WTC11 (cell line): ENCODE results near the gene GPATCH1. TPM values are rescaled to one million over a fixed set of nuclear protein-coding genes. Genes with fewer than 3 reads are reported as not detected.

Experiments used
- ATAC-seq: fragments of 200-7000 bp; cut with Tn5 transposase; 2 replicates; pipeline ENCODE4 v1.10.0; 2021; ENCODE audit warnings: mild to moderate bottlenecking, moderate library complexity
- CTCF ChIA-PET: fragments of 300-600 bp; sonication (Branson Sonifier 250); formaldehyde crosslinking; loops from one replicate; lab custom pipeline; 2021; ENCODE audit warnings: antibody characterized with exemption; lab: Charles Lee
- POLR2A ChIA-PET: fragments of 350-600 bp; sonication (Branson Sonifier 250); formaldehyde crosslinking; loops from one replicate; lab custom pipeline; 2021; ENCODE audit warnings: antibody characterized with exemption; lab: Charles Lee
- DNase-seq: peaks from one replicate; pipeline ENCODE4 v3.0.0; 2021; ENCODE audit warnings: low spot score
- H3K27ac Mint-ChIP-seq: 2 replicates; pipeline ENCODE4 v1.8.0; 2021; ENCODE audit warnings: mixed read lengths
- H3K27me3 Mint-ChIP-seq: 2 replicates; pipeline ENCODE4 v1.8.0; 2021; ENCODE audit warnings: low read depth, mild to moderate bottlenecking, moderate library complexity, mixed read lengths
- H3K36me3 Mint-ChIP-seq: 2 replicates; pipeline ENCODE4 v1.8.0; 2021; ENCODE audit warnings: mixed read lengths
- H3K4me1 Mint-ChIP-seq: 2 replicates; pipeline ENCODE4 v1.8.0; 2022; ENCODE audit warnings: mixed read lengths
- H3K4me3 Mint-ChIP-seq: 2 replicates; pipeline ENCODE4 v1.8.0; 2021; ENCODE audit warnings: mild to moderate bottlenecking, moderate library complexity, mixed read lengths
- H3K9me3 Mint-ChIP-seq: 2 replicates; pipeline ENCODE4 v1.8.0; 2021; ENCODE audit warnings: mixed read lengths
- ATF3 ChIP-seq: sonication (generic); formaldehyde crosslinking; conservative IDR thresholded peaks from 2 replicates; pipeline ENCODE4 v1.8.1; 2022; ENCODE audit warnings: mild to moderate bottlenecking, missing genetic modification reagents
- E2F5 ChIP-seq: sonication (generic); formaldehyde crosslinking; IDR thresholded peaks from 2 replicates; pipeline ENCODE4 v1.8.1; 2022; ENCODE audit warnings: mild to moderate bottlenecking, moderate library complexity, missing genetic modification reagents
- FOXJ3 ChIP-seq: sonication (generic); formaldehyde crosslinking; IDR thresholded peaks from 2 replicates; pipeline ENCODE4 v1.9.0; 2021; ENCODE audit warnings: missing genetic modification reagents, mild to moderate bottlenecking, borderline replicate concordance
- FOXK1 ChIP-seq: sonication (generic); formaldehyde crosslinking; IDR thresholded peaks from 2 replicates; pipeline ENCODE4 v1.8.0; 2022; ENCODE audit warnings: mild to moderate bottlenecking, moderate library complexity, missing genetic modification reagents
- FOXP4 ChIP-seq: sonication (generic); formaldehyde crosslinking; IDR thresholded peaks from 2 replicates; pipeline ENCODE4 v1.8.0; 2022; ENCODE audit warnings: mild to moderate bottlenecking, missing genetic modification reagents
- GABPB1 ChIP-seq: sonication (generic); formaldehyde crosslinking; IDR thresholded peaks from 2 replicates; pipeline ENCODE4 v1.8.1; 2023; ENCODE audit warnings: mild to moderate bottlenecking, missing genetic modification reagents
- GRHL2 ChIP-seq: fragments of 250-450 bp; sonication (Bioruptor Pico); IDR thresholded peaks from 2 replicates; pipeline ENCODE4 v1.8.0; 2022; ENCODE audit warnings: mild to moderate bottlenecking, moderate library complexity; ENCODE audit not compliant: insufficient replicate concordance, severe bottlenecking
- IRF1 ChIP-seq: sonication (generic); formaldehyde crosslinking; IDR thresholded peaks from 2 replicates; pipeline ENCODE4 v1.8.0; 2023; ENCODE audit warnings: missing genetic modification reagents
- JAZF1 ChIP-seq: fragments of 250-450 bp; sonication (Bioruptor Pico); IDR thresholded peaks from 2 replicates; pipeline ENCODE4 v1.9.0; 2021; ENCODE audit warnings: moderate library complexity, mild to moderate bottlenecking, inconsistent platforms
- MLX ChIP-seq: sonication (generic); formaldehyde crosslinking; IDR thresholded peaks from 2 replicates; pipeline ENCODE4 v1.8.1; 2023; ENCODE audit warnings: mild to moderate bottlenecking, missing genetic modification reagents, moderate library complexity
- OVOL2 ChIP-seq: fragments of 250-450 bp; sonication (Bioruptor Pico); IDR thresholded peaks from 2 replicates; pipeline ENCODE4 v1.9.0; 2021; ENCODE audit warnings: mild to moderate bottlenecking, borderline replicate concordance
- RORB ChIP-seq: fragments of 250-450 bp; sonication (Bioruptor Pico); IDR thresholded peaks from 2 replicates; pipeline ENCODE4 v1.9.0; 2021; ENCODE audit warnings: mild to moderate bottlenecking
- SMAD4 ChIP-seq: sonication (generic); formaldehyde crosslinking; IDR thresholded peaks from 2 replicates; pipeline ENCODE4 v1.8.0; 2022; ENCODE audit warnings: mild to moderate bottlenecking, missing genetic modification reagents
- SP1 ChIP-seq: sonication (generic); formaldehyde crosslinking; conservative IDR thresholded peaks from 2 replicates; pipeline ENCODE4 v1.8.1; 2022; ENCODE audit warnings: missing genetic modification reagents
- TCF7 ChIP-seq: sonication (generic); formaldehyde crosslinking; IDR thresholded peaks from 2 replicates; pipeline ENCODE4 v1.8.0; 2022; ENCODE audit warnings: mild to moderate bottlenecking, low read depth, missing genetic modification reagents, moderate library complexity
- USF1 ChIP-seq: sonication (generic); formaldehyde crosslinking; IDR thresholded peaks from 2 replicates; pipeline ENCODE4 v1.8.0; 2022; ENCODE audit warnings: mild to moderate bottlenecking, missing genetic modification reagents
- ZNF138 ChIP-seq: sonication (generic); formaldehyde crosslinking; conservative IDR thresholded peaks from 2 replicates; pipeline ENCODE4 v1.8.1; 2022; ENCODE audit warnings: mild to moderate bottlenecking, moderate library complexity, missing genetic modification reagents
- ZNF232 ChIP-seq: sonication (generic); formaldehyde crosslinking; IDR thresholded peaks from 2 replicates; pipeline ENCODE4 v1.8.0; 2022; ENCODE audit warnings: mild to moderate bottlenecking, missing genetic modification reagents
- ZNF263 ChIP-seq: sonication (generic); formaldehyde crosslinking; IDR thresholded peaks from 2 replicates; pipeline ENCODE4 v1.8.1; 2022; ENCODE audit warnings: low read depth, mild to moderate bottlenecking, moderate library complexity, missing genetic modification reagents
- ZNF396 ChIP-seq: fragments of 250-450 bp; sonication (Bioruptor Pico); IDR thresholded peaks from 2 replicates; pipeline ENCODE4 v1.8.0; 2021; ENCODE audit warnings: mild to moderate bottlenecking, moderate library complexity, borderline replicate concordance
- ZNF416 ChIP-seq: fragments of 250-450 bp; sonication (Bioruptor Pico); IDR thresholded peaks from 2 replicates; pipeline ENCODE4 v1.9.0; 2021; ENCODE audit warnings: mild to moderate bottlenecking, inconsistent platforms
- ZNF532 ChIP-seq: fragments of 250-450 bp; sonication (Bioruptor Pico); IDR thresholded peaks from 2 replicates; pipeline ENCODE4 v1.9.0; 2021; ENCODE audit warnings: mild to moderate bottlenecking, borderline replicate concordance
- ZNF671 ChIP-seq: fragments of 250-450 bp; sonication (Bioruptor Pico); IDR thresholded peaks from 2 replicates; pipeline ENCODE4 v1.8.0; 2021; ENCODE audit warnings: mild to moderate bottlenecking
- ZSCAN18 ChIP-seq: fragments of 250-450 bp; sonication (Bioruptor Pico); IDR thresholded peaks from 2 replicates; pipeline ENCODE4 v2.1.2; 2022; ENCODE audit warnings: mild to moderate bottlenecking, moderate library complexity
- total RNA-seq: library from RNA; stranded (reverse); gene quantifications from 3 replicates; pipeline ENCODE4 v1.2.3, GENCODE V29; 2021

Gene GPATCH1
- total RNA-seq, 1 experiment from 2014 or later, result 10.7 TPM

GRCh38 chr19:33176670-33177416 is 95.9 kb downstream of the GPATCH1 start (continued):
- no peak for TF ChIP-seq TCF7
- no peak for TF ChIP-seq OVOL2 (CRISPR knock-in tag)
- no peak for TF ChIP-seq ZNF671 (CRISPR knock-in tag)
- TF ChIP-seq ZNF232 (CRISPR knock-in tag), result peak; percentile 53; the same call in 1 of the 2 replicates
- no peak for TF ChIP-seq SMAD4 (CRISPR knock-in tag)
- no peak for TF ChIP-seq GRHL2
- no peak; the same call in 1 of the 2 replicates for TF ChIP-seq GABPB1 (CRISPR knock-in tag)
- no peak for TF ChIP-seq USF1 (CRISPR knock-in tag)
- no peak for TF ChIP-seq FOXJ3 (CRISPR knock-in tag)
- TF ChIP-seq ZNF396 (CRISPR knock-in tag), result no peak
- no peak for TF ChIP-seq FOXP4 (CRISPR knock-in tag)

- CTCF ChIA-PET, result interaction anchor here (0.8 to 3.5 kb wide), 19 partner anchors 9 to 502 kb away, joined by 3 to 19 read pairs (median 5); partner anchors contain the start of genes ANKRD27, RGS9BP and WDR88
- ATAC-seq (peak; percentile 1), DNase-seq (peak; percentile 64)
- POLR2A ChIA-PET, result interaction anchor here (1.0 to 1.3 kb wide), 2 partner anchors 46 to 501 kb away, joined by 3 read pairs; no protein-coding TSS in a partner anchor
- Mint-ChIP-seq H3K4me3 (peak overlapping the region; percentile 91), H3K4me1 (peaks cover 20% of the 10 kb centered on the region), H3K27ac (no peak overlapping the region), H3K36me3 (no peaks in the 10 kb centered on the region), H3K27me3 (peaks cover 15% of the 10 kb centered on the region), H3K9me3 (no peaks in the 10 kb centered on the region)
- TF ChIP-seq ZNF138 (CRISPR knock-in tag), result no peak
- no peak for TF ChIP-seq SP1 (CRISPR knock-in tag)
- TF ChIP-seq RORB (CRISPR knock-in tag), result no peak
- no peak for TF ChIP-seq ZNF532 (CRISPR knock-in tag)
- TF ChIP-seq ZNF263 (CRISPR knock-in tag), result no peak
- TF ChIP-seq JAZF1, result no peak
- TF ChIP-seq FOXK1 (CRISPR knock-in tag), result no peak
- TF ChIP-seq OVOL2 (CRISPR knock-in tag), result no peak
- no peak for TF ChIP-seq IRF1 (CRISPR knock-in tag)
- TF ChIP-seq ATF3 (CRISPR knock-in tag), result no peak
- 0 out of 2 replicates have a peak, but pooled peaks have one; percentile 56 for TF ChIP-seq MLX (CRISPR knock-in tag)
- TF ChIP-seq SMAD4 (CRISPR knock-in tag), result no peak
- TF ChIP-seq ZNF416 (CRISPR knock-in tag), result 0 out of 2 replicates have a peak, but pooled peaks have one; percentile 68
- no peak for TF ChIP-seq FOXJ3 (CRISPR knock-in tag)
- TF ChIP-seq ZSCAN18 (CRISPR knock-in tag), result no peak
- TF ChIP-seq E2F5, result 0 out of 2 replicates have a peak, but pooled peaks have one; percentile 51
Observed at GRCh38 chr19:33177417-33177979, 96.5 kb downstream of the GPATCH1 start.
